HepG2 (cell line): ENCODE data around the gene CHPF. TPM values are rescaled to one million over a fixed set of nuclear protein-coding genes. Genes with fewer than 3 reads are reported as not detected.

Experiments
- ARID3A ChIP-seq: IDR thresholded peaks from 2 replicates; pipeline ENCODE4 v1.6.1; 2012; ENCODE audit warnings: low read depth, low read length, improper control_type of control experiment
- BCL6 ChIP-seq: IDR thresholded peaks from 2 replicates; pipeline ENCODE4 v1.6.1; 2016; ENCODE audit warnings: missing genetic modification reagents, missing compliant biosample characterization
- DNMT1 ChIP-seq: sonication (generic); formaldehyde crosslinking; IDR thresholded peaks from 2 replicates; pipeline ENCODE4 v1.5.1; 2020; ENCODE audit warnings: mild to moderate bottlenecking, missing genetic modification reagents
- GATA4 ChIP-seq: sonication (generic); IDR thresholded peaks from 2 replicates; pipeline ENCODE4 v1.6.1; 2016; ENCODE audit warnings: antibody characterized with exemption, low read depth, borderline replicate concordance
- GLMP ChIP-seq: sonication (generic); formaldehyde crosslinking; IDR thresholded peaks from 2 replicates; pipeline ENCODE4 v1.9.0; 2021; ENCODE audit warnings: missing genetic modification reagents, mild to moderate bottlenecking, borderline replicate concordance
- GZF1 ChIP-seq: sonication (generic); formaldehyde crosslinking; IDR thresholded peaks from 2 replicates; pipeline ENCODE4 v1.5.1; 2020; ENCODE audit warnings: mild to moderate bottlenecking, missing genetic modification reagents
- MED1 ChIP-seq: sonication (generic); formaldehyde crosslinking; IDR thresholded peaks from 2 replicates; pipeline ENCODE4 v1.4.0; 2020; ENCODE audit warnings: missing genetic modification reagents
- MTA3 ChIP-seq: sonication (generic); formaldehyde crosslinking; IDR thresholded peaks from 2 replicates; pipeline ENCODE4 v1.4.0; 2020; ENCODE audit warnings: missing genetic modification reagents
- PBX2 ChIP-seq: IDR thresholded peaks from 2 replicates; pipeline ENCODE4 v1.6.1; 2016; ENCODE audit warnings: control low read depth
- PRDM4 ChIP-seq: sonication (generic); formaldehyde crosslinking; IDR thresholded peaks from 2 replicates; pipeline ENCODE4 v1.9.0; 2021; ENCODE audit warnings: missing genetic modification reagents, borderline replicate concordance
- RAD21 ChIP-seq: fragments of 450-650 bp; formaldehyde crosslinking; IDR thresholded peaks from 2 replicates; pipeline ENCODE4 v1.5.0; 2020; ENCODE audit warnings: mild to moderate bottlenecking
- RNF219 ChIP-seq: sonication (generic); formaldehyde crosslinking; IDR thresholded peaks from 2 replicates; pipeline ENCODE4 v1.5.0; 2020; ENCODE audit warnings: mild to moderate bottlenecking, missing genetic modification reagents
- SMYD3 ChIP-seq: sonication (generic); formaldehyde crosslinking; IDR thresholded peaks from 2 replicates; pipeline ENCODE4 v1.8.1; 2023; ENCODE audit warnings: mild to moderate bottlenecking, missing genetic modification reagents
- ZBTB7B ChIP-seq: sonication (generic); formaldehyde crosslinking; IDR thresholded peaks from 2 replicates; pipeline ENCODE4 v1.4.0; 2020; ENCODE audit warnings: missing genetic modification reagents
- ZNF280B ChIP-seq: sonication (generic); formaldehyde crosslinking; IDR thresholded peaks from 2 replicates; pipeline ENCODE4 v1.5.0; 2020; ENCODE audit warnings: missing genetic modification reagents, mild to moderate bottlenecking, borderline replicate concordance
- ZNF510 ChIP-seq: sonication (generic); formaldehyde crosslinking; IDR thresholded peaks from 2 replicates; pipeline ENCODE4 v1.4.0; 2020; ENCODE audit warnings: low read depth, mild to moderate bottlenecking, missing genetic modification reagents
- ZNF747 ChIP-seq: sonication (generic); formaldehyde crosslinking; IDR thresholded peaks from 2 replicates; pipeline ENCODE4 v1.8.1; 2023; ENCODE audit warnings: missing genetic modification reagents, mild to moderate bottlenecking, borderline replicate concordance
- polyA plus RNA-seq, 8 experiments: library from polyadenylated mRNA; depleted of rRNA in 3 of 8; stranded (reverse) in 7 of 8; unstranded in 1 of 8; fragments of >200 nt; fragmentation: Illumina TruSeq in 4 of 8; extraction: Trizol in 4 of 8; gene quantifications; 2 replicates each; pipeline versions ENCODE4 v1.2.1 to v1.2.3, GENCODE V29; 2011 to 2016; ENCODE audit warnings: low read depth in 4 of 8, missing spikeins in 1 of 8, mixed read lengths in 1 of 8; ENCODE audit not compliant: insufficient read depth in 1 of 8
- total RNA-seq, 5 experiments: library from RNA; depleted of rRNA; stranded (reverse); fragments of >200 nt; fragmentation: Illumina TruSeq; extraction: Trizol; gene quantifications; 2 replicates each; pipeline ENCODE4 v1.2.3, GENCODE V29; 2016; ENCODE audit warnings: low read depth in 1 of 5

Gene CHPF
- total and polyA plus RNA-seq, 2 of the 13 experiments (the other 11 are each of a cell fraction or from before 2014, with no cell fraction given), result 79.6 to 111 TPM

- TF ChIP-seq RNF219 (CRISPR knock-in tag), result no peak
- peak; percentile 82 for TF ChIP-seq MED1 (CRISPR knock-in tag)
- peak; percentile 82 for TF ChIP-seq DNMT1 (CRISPR knock-in tag)
- peak; percentile 37; the same call in 1 of the 2 replicates for TF ChIP-seq ZBTB7B
- no peak for TF ChIP-seq MTA3 (CRISPR knock-in tag)
- TF ChIP-seq PRDM4 (CRISPR knock-in tag), result no peak; the same call in 1 of the 2 replicates
- TF ChIP-seq ZNF747 (CRISPR knock-in tag), result peak; percentile 86; the same call in 1 of the 2 replicates
- TF ChIP-seq GZF1 (CRISPR knock-in tag), result peak; percentile 22; the same call in 1 of the 2 replicates
- TF ChIP-seq RAD21 (CRISPR knock-in tag), result peak; percentile 47
- TF ChIP-seq GATA4, result peak; percentile 48; the same call in 1 of the 2 replicates
- TF ChIP-seq ZNF280B (CRISPR knock-in tag), result peak; percentile 5; the same call in 1 of the 2 replicates
- TF ChIP-seq ARID3A, result no peak
- TF ChIP-seq BCL6 (CRISPR knock-in tag), result peak; percentile 76
- TF ChIP-seq PBX2 (CRISPR knock-in tag), result peak; percentile 81
- TF ChIP-seq GLMP (CRISPR knock-in tag), result no peak
- 0 out of 2 replicates have a peak, but pooled peaks have one; percentile 31 for TF ChIP-seq ZNF510
- TF ChIP-seq SMYD3 (CRISPR knock-in tag), result peak; percentile 62; the same call in 1 of the 2 replicates
Observed at GRCh38 chr2:219543596-219544358, at the start of gene CHPF, which contains the start of gene TMEM198 (continued).
